NCI-H187 (cell line): ENCODE results near the gene RNF8.
"Not testable (repeated sequence)": the region's sequence is repeated elsewhere in the genome, so short reads cannot be mapped to it uniquely, and the experiment has no call there.

Source experiments
- DNase-seq, 2 experiments: peaks; one replicate each; lab custom pipeline; 2025; lab: John Stamatoyannopoulos, UW

RNF8 gene

DNA sequence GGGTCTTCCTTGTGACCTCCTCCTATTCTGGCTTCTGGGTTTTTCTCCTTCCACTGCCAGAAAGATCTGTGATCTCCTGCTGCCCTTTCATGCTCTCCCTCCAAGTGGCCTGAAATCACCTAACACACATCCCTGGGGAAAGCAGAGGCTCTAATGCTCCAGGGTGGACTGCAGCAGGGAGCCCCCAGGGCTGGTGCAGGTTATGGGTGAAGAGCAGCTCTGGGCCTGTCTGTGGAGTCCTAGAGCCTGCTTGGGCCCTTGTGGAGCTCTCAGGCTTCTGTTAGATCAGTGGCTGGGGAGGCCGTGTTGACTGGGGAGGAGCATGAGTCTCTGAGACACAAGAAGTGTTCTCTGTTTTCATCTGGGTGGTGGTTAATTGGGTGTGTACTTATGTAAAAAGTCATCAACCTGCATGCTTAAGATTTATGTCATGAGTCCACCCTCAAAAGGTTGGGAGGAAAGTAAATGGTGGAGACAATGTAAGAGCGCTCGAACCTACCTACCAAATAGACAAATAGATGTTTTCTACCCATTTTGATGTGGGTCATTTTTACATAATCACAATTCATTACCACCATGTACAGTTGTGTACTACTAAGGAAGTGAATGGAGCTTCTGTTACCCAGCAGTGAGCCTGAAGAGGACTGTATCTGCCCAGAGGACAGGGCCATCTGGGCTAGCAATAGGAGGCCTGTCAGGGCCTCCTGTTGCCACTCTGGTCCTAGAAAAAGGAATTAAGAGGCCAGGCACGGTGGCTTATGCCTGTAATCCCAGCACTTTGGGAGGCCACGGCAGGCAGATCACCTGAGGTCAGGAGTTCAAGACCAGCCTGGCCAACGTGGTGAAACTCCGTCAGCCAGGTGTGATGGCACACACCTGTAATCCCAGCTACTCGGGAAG, 32.0 kb upstream of the RNF8 start:
- no peak for DNase-seq

- DNase-seq, result no peak
These were observed 30.2 kb upstream of the RNF8 start for GRCh38 chr6:37323580-37323979.

DNA sequence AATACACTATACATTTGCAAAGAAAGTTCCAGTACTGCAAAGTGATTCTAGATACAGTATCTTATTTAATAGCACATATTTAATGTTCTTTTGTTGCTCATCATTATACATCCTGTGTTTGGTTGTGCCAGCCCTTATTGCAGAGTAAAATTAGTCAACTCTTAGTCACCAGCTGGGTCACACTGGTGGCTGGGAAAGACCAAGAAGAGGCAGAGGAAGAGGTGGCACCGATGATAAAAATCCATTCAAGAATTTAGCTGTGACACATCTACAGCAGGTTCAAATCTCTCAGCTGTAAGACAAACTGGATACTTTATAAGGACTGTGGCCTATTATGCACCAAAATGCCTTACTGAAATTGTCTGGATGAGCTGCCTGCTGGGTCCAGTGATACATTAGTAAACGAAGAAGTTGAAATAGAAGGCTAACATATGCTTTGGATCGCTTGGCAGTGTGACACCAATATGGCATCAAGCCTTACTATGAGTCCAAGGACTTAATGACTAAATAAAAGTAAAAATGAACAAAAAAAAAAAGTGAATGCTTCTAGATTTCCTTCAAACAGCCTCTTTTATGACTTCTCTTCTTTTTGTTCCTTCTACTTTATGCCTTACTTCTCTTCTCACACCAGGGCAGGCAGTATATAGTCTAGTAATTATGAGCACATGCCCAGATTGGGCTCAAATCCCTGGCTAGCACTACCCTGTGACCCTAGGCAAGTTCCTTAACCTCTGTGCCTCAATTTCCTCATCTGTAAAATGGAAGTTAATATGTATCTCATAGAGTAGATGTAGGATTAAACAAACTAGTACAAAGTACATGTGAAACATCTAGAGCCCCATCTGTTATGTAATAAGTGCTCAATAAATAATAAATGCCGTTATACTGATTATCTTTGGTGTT, 29.4 kb upstream of the RNF8 start:
- no peak for DNase-seq

GRCh38 chr6:37330345-37330744, 23.4 kb upstream of the RNF8 start:
- DNase-seq, result not testable (repeated sequence)

GRCh38 chr6:37331047-37331446, 22.7 kb upstream of the RNF8 start:
- DNase-seq, result no peak

DNA sequence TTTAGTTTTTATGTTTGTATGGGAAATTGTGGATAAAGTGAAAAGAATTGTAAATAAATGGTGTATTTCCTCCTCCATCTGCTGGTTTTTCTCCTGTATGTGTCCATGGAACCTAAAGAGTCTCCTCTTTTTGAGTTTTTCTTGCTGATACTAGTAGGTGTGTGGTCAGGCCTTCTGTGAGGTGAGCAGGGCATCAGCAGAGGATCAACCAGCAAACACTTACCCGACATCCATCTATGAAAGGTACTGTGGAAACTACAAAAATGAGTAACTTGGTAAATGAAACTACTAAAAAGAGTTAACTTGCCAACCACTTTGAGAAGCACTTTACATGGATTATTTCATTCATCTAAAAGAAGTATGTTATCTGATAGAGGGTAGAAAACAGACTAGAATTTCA, 20.9 kb upstream of the RNF8 start:
- no peak for DNase-seq

DNA sequence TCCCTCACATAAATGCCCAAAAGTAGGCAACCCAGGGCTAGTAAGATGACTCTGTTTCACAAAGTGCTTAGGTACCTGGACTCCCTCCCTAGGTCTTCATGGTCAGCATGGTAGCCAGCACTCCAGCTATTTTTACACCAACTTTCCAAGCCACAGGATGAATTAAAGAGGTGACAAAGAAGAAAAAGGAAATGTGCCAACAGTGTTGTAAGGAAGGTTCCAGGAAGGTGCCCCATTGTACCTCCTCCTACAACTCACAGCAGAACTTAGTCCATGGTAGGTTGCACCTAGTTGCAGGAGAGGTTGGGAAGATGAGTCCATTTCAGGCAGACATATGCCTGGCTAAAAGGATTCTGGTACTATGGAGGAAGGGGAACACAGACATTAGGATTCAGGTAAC, 19.7 kb upstream of the RNF8 start:
- no peak for DNase-seq

GRCh38 chr6:37338317-37338716, 15.5 kb upstream of the RNF8 start:
- not testable (repeated sequence) for DNase-seq

DNA sequence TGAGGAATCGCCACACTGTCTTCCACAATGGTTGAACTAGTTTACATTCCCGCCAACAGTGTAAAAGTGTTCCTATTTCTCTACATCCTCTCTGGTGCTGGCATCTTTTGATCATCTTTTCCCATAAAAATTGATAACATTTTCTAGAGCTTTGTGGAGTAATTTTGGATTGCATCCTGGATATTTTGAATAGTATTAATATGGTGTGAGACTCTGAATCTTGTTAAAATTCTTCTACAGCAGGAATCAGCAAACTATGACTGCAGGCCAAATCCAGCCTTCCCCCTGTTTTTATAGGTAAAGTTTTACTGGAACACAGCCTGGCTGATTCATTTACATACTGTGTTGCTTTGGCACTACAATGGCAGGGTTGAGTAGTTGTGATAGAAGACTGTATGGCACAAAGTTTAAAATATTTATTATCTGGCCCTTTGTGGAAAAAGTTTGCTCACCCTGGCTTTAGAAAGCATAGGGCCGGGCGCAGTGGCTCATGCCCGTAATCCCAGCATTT, 15.0 kb upstream of the RNF8 start:
- no peak for DNase-seq

DNA sequence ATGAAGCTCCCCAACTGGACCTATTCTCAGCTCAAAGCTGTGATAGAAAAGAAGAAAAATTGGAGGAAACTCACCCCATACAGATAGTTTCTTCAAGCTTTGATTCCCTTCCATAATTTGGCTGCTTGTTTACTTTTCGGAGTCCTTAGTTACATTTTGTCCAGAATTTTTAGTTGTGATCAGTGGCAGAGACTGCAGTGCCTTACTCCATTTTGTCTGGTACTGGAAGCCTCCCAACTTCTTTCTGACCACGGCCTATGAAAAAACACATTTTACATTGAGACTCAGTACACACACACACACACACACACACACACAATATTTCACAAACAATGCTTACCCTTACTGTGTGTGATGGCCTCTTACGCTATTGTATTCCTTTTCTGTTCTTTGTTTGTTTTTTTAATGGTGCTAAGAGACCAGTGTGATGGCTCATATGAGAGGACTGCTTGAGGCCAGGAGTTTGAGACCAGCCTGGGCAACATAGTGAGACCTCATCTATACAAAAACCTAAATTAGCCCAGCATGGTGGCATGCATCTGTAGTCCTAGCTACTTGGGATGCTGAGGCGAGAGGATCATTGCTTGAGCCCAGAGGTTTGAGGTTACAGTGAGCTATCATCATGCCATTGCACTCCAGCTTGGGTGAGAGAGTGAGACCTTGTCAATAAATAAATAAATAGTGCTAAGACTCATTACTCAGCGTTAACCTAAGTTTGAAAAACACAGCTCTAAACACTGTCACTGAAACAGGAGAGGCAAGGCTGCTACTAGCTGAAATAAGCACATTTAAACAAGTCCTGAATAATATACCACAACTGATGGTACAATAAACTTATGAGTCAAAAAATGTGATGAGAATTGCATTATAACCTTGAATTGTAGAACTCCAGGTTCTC, 13.8 kb upstream of the RNF8 start:
- no peak for DNase-seq

DNA sequence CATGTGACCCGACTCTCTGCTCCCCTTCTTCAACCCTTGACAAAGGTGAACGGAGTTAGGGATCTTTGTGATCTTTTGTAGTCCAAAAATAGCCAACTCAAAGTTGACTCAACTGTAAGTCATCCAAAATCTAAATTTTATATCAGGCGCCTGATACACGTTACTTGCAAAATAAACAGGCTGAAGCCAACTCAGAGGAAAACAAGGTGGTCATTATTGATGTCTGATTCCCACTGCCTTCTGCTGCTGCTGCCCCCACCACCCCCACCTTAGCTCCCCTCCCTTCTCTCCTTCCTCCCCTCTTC, 13.2 kb upstream of the RNF8 start:
- no peak for DNase-seq

- DNase-seq, result no peak
These were observed 10.5 kb upstream of the RNF8 start for GRCh38 chr6:37343248-37343647.

GRCh38 chr6:37344308-37344707, 9.5 kb upstream of the RNF8 start:
- no peak for DNase-seq

GRCh38 chr6:37345804-37346203, 8.0 kb upstream of the RNF8 start:
- not testable (repeated sequence) for DNase-seq

DNA sequence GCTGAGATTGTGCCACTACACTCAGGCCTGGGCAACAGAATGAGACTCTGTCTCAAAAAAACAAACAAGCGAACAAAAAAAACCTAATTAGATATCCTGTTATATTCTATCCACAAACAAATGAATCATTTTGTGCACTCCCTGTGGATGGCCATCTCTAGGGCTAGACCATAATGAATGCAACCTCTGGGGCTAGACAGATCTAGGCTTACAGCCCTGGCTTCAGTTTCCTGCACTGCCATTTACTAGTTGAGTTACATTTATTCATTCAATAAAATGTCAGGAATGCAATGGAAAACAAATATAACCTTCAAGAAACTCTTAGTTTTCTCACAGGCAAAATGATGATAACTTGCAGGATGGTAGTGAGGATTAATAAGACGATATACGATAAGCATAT, 6.6 kb upstream of the RNF8 start:
- no peak for DNase-seq

DNA sequence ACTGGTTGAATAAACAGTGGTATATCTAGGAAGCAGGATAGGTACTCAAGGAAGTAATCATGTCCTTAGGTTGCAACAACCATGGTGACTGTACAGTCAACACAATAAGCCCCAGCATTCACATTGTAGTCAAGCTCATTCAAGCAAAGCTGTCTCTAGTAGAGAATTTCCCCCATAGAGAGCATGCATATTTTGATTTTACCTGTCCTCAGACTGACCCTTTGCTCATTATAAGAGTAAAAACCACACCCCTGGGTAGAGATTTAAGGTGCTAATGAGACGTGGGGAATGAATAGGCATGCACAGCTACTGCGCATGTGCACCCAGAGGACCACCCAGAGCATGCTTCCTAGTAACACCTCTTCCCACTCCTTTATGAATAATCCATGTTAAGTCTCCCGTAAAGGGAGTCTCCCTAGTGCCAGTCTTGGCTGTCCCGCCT, 6.1 kb upstream of the RNF8 start:
- peak in 1 of 2 experiments; percentile 18 for DNase-seq

DNA sequence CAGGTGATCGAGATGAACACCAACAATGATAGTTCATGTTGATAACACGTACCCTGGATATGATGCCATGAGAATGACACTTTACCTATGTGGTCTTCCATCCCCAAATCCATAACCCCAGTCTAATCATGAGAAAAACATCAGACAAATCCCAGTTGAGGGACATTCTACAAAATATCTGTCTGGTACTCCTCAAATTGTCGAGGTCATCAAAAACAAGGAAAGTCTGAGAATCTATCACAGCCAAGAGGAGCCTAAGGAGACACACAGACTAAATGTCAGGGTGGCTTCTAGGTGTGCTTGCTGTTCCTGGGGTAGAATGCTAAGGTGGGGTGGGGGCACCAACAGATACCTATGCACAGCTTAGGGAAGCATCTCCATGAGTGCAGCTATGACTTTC, 2.8 kb upstream of the RNF8 start:
- DNase-seq, result no peak

GRCh38 chr6:37352384-37352783, 1.4 kb upstream of the RNF8 start:
- no peak for DNase-seq

GRCh38 chr6:37354526-37355384, 972 bp downstream of the RNF8 start:
- no peak for DNase-seq

- DNase-seq, result no peak
These were observed 3.5 kb downstream of the RNF8 start for GRCh38 chr6:37357288-37357687.

GRCh38 chr6:37357860-37358259, 4.1 kb downstream of the RNF8 start:
- DNase-seq, result no peak
